Prostate gland (tissue), 2 donors: Measurements from ENCODE around the gene MTA1. TPM values are rescaled to one million over a fixed set of nuclear protein-coding genes. Genes with fewer than 3 reads are reported as not detected.

Source experiments
- DNase-seq: peaks from one replicate; pipeline ENCODE4 v3.0.0-alpha.2; 2019; ENCODE audit warnings: low spot score
- H3K27ac ChIP-seq, 2 donors: fragments of 200-600 bp; sonication (generic); 2 replicates each; pipeline ENCODE4 v1.5.1; 2017 to 2019
- H3K27me3 ChIP-seq: fragments of 200-600 bp; sonication (generic); replicated peaks from 2 replicates; pipeline ENCODE4 v1.5.1; 2019; ENCODE audit not compliant: insufficient read depth
- H3K36me3 ChIP-seq, 2 donors: fragments of 200-600 bp; sonication (generic); 1 replicate in 1 of 2; 2 replicates in 1 of 2; pipeline versions ENCODE4 v1.5.1 to v1.8.1; 2017 to 2019
- H3K4me1 ChIP-seq: fragments of 200-600 bp; sonication (generic); replicated peaks from 2 replicates; pipeline ENCODE4 v1.5.1; 2019
- H3K4me3 ChIP-seq, 2 donors: fragments of 200-600 bp; sonication (generic); 2 replicates each; pipeline ENCODE4 v1.5.1; 2017 to 2019
- H3K9me3 ChIP-seq: fragments of 200-600 bp; sonication (generic); 2 replicates; pipeline ENCODE4 v1.5.1; 2017
- POLR2A ChIP-seq: fragments of 450-650 bp; IDR thresholded peaks from one replicate; pipeline ENCODE4 v1.6.1; 2016; ENCODE audit warnings: antibody characterized with exemption, mild to moderate bottlenecking
- POLR2AphosphoS5 ChIP-seq: sonication (generic); formaldehyde crosslinking; IDR thresholded peaks from one replicate; pipeline ENCODE4 v1.6.1; 2017; ENCODE audit warnings: antibody characterized with exemption
- WGBS: methylation state at CpG from one replicate; pipeline ENCODE4 v1.1.5; 2018; 5-methylcytosine and 5-hydroxymethylcytosine counted together
- intact Hi-C: fragments of 100-400 bp; cut with DNase I; formaldehyde crosslinking; loops from one replicate; pipeline ENCODE4 v1.14.2; 2022
- total RNA-seq, 2 donors: library from RNA; depleted of rRNA; stranded (reverse); fragments of >200 nt; gene quantifications; one replicate each; pipeline ENCODE4 v1.1.0, GENCODE V29; 2016
- TF ChIP-seq, protein P1 (sequence below), 4 experiments: fragments of 200-600 bp in 2 of 4; fragments of 450-650 bp in 2 of 4; sonication (generic) in 2 of 4; IDR thresholded peaks; 1 replicate in 3 of 4; 2 replicates in 1 of 4; pipeline ENCODE4 v1.5.1; 2016 to 2019; ENCODE audit warnings: antibody characterized with exemption in 4 of 4, mild to moderate bottlenecking in 2 of 4, moderate library complexity in 2 of 4

Gene MTA1
- total RNA-seq, 2 donors from 2014 or later = 58.9 to 155 TPM

DNA sequence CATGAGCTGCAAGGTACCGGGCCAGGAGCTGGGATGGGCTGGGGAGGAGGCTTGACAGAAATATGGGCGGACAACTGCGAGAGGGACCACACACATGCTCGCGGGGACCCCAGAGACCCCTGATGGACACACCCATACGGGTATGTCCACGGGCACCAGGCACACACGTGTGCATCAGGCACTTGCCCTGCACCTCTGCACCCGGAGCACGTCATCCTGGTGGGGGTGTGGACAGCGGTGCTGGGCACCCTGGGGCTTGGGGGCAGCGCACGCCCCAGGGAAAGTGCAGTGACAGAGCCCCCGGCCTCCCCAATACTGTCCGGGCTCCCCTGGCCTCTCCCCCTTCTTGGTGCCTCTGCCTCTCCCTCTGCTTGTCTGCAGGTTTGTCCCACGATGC, 65.4 kb downstream of the MTA1 start:
- H3K36me3 ChIP-seq = no peaks in the 10 kb centered on the region
- peaks cover 4% of the 10 kb centered on the region for H3K27me3 ChIP-seq
- no peak for DNase-seq
- no peak overlapping the region for H3K27ac ChIP-seq
- WGBS = 87% methylated on average over 16 of the region's 16 CpGs
- H3K9me3 ChIP-seq = no peaks in the 10 kb centered on the region
- TF ChIP-seq, protein P1, sequence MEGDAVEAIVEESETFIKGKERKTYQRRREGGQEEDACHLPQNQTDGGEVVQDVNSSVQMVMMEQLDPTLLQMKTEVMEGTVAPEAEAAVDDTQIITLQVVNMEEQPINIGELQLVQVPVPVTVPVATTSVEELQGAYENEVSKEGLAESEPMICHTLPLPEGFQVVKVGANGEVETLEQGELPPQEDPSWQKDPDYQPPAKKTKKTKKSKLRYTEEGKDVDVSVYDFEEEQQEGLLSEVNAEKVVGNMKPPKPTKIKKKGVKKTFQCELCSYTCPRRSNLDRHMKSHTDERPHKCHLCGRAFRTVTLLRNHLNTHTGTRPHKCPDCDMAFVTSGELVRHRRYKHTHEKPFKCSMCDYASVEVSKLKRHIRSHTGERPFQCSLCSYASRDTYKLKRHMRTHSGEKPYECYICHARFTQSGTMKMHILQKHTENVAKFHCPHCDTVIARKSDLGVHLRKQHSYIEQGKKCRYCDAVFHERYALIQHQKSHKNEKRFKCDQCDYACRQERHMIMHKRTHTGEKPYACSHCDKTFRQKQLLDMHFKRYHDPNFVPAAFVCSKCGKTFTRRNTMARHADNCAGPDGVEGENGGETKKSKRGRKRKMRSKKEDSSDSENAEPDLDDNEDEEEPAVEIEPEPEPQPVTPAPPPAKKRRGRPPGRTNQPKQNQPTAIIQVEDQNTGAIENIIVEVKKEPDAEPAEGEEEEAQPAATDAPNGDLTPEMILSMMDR (IDR thresholded peaks at IDR 0.05) = no peak
- peaks cover 27% of the 10 kb centered on the region for H3K4me1 ChIP-seq
- H3K4me3 ChIP-seq = no peak overlapping the region
- intact Hi-C loops = loop anchor here (5.0 kb wide), 1 partner anchor 168 kb away; no protein-coding TSS in a partner anchor

DNA sequence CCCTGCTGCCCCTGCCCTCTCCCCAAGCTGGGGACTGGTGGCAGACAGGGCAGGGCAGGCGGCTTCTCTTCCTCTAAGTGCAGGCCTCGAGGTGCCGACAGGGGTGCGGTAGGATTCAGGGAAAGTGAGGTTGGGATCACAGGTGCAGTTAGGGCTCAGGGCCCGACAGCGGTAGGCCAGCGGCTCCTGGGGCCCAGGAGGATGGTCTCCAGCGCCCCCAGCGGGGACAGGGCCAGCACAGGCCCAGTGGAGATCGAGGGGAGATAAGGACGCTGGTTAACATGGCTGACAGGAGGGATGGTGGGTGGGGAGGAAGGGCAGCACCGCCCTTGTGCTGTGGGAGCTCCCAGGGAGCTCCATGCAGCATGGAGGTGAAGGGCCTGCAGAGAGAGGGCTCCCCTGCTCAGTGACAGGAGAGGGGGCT, 66.1 kb downstream of the MTA1 start:
- TF ChIP-seq POLR2A (no peak), POLR2AphosphoS5 (no peak)
- TF ChIP-seq, protein P1 (IDR thresholded peaks at IDR 0.05) = no peak
- Histone ChIP-seq H3K4me3 (no peak overlapping the region), H3K9me3 (no peaks in the 10 kb centered on the region), H3K4me1 (peaks cover 27% of the 10 kb centered on the region), H3K27ac (no peak overlapping the region), H3K27me3 (peaks cover 4% of the 10 kb centered on the region), H3K36me3 (no peaks in the 10 kb centered on the region)
- intact Hi-C loops = no loop called here
- WGBS = 55% methylated on average over 12 of the region's 12 CpGs
- DNase-seq = no peak

GRCh38 chr14:105486163-105486973, 66.7 kb downstream of the MTA1 start, which contains the start of gene CRIP1:
TSS of gene CRIP1 (plus strand) at chr14:105486886. CDS start at chr14:105487260, 374 bp downstream.
- WGBS = 23% methylated on average over 56 of the region's 56 CpGs
- Histone ChIP-seq H3K36me3 (no peaks in the 10 kb centered on the region), H3K9me3 (no peaks in the 10 kb centered on the region), H3K27me3 (peaks cover 4% of the 10 kb centered on the region), H3K4me1 (peaks cover 27% of the 10 kb centered on the region), H3K27ac (peak within 1 kb of the TSS; percentile 6 to 47), H3K4me3 (peak within 1 kb of the TSS; percentile 14 to 19)
- intact Hi-C loops = no loop called here
- no peak for TF ChIP-seq POLR2AphosphoS5
- TF ChIP-seq, protein P1 (IDR thresholded peaks at IDR 0.05) = no peak
- TF ChIP-seq POLR2A = no peak
- DNase-seq = no peak

- no peak for DNase-seq
- WGBS = 8% methylated on average over 16 of the region's 45 CpGs
- no peaks in the 10 kb centered on the region for H3K36me3 ChIP-seq
- intact Hi-C loops = no loop called here
- peak overlapping the region; percentile 14 to 19 for H3K4me3 ChIP-seq
- H3K4me1 ChIP-seq = peaks cover 22% of the 10 kb centered on the region
- peaks cover 4% of the 10 kb centered on the region for H3K27me3 ChIP-seq
- TF ChIP-seq, protein P1 (IDR thresholded peaks at IDR 0.05) = no peak
- no peak for TF ChIP-seq POLR2A
- TF ChIP-seq POLR2AphosphoS5 = no peak
- H3K9me3 ChIP-seq = no peaks in the 10 kb centered on the region
- H3K27ac ChIP-seq = peak overlapping the region; percentile 6 to 47
Measured at GRCh38 chr14:105486974-105487448, 67.4 kb downstream of the MTA1 start.
